NB4 (cell line): Measurements from ENCODE around the gene PHKG1.
"Not testable (repeated sequence)": the region's sequence is repeated elsewhere in the genome, so short reads cannot be mapped to it uniquely, and the experiment has no call there.

Source experiments
- DNase-seq: peaks from one replicate; pipeline ENCODE4 v3.0.0; 2010; ENCODE audit warnings: low read depth
- H3K4me3 ChIP-seq: one replicate; pipeline ENCODE4 v1.5.1; 2011; ENCODE audit warnings: mild to moderate bottlenecking, low read depth, low read length, moderate library complexity
- CTCF ChIP-seq: IDR thresholded peaks from one replicate; pipeline ENCODE4 v1.5.1; 2012; ENCODE audit warnings: low read depth, low read length
- MAX ChIP-seq: IDR thresholded peaks from 2 replicates; pipeline ENCODE4 v1.6.1; 2011; ENCODE audit warnings: low read depth, low read length
- MYC ChIP-seq: IDR thresholded peaks from 2 replicates; pipeline ENCODE4 v1.6.1; 2011; ENCODE audit warnings: low read depth, low read length
- POLR2A ChIP-seq: IDR thresholded peaks from 2 replicates; pipeline ENCODE4 v1.6.1; 2011; ENCODE audit warnings: mild to moderate bottlenecking; ENCODE audit not compliant: insufficient read length; ENCODE audit errors: extremely low read depth

PHKG1 gene

DNA sequence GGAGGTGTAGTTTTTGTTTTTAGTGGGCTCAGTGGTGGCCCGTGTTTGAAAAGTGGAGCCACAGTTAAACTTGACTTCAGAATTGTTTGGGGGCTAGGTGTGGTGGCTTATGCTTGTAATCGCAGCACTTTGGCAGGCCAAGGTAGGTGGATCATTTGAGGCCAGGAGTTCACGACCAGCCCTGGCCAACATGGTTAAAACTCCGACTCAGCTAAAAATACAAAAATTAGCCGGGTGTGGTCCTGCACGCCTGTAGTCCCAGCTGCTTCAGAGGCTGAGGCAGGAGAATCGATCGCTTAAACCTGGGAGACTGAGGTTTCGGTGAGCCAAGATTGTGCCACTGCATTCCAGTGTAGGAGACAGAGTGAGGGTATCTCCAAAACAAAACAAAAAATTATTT lies 39.4 kb downstream of the PHKG1 start:
- TF ChIP-seq CTCF (no peak), MYC (no peak), POLR2A (no peak), MAX (no peak)
- no peak for DNase-seq
- H3K4me3 ChIP-seq = peak overlapping the region; percentile 98

GRCh38 chr7:56051339-56052191 lies 41.2 kb downstream of the PHKG1 start, which contains the start of the genes CCT6A and PSPH:
CCT6A (plus strand) TSS chr7:56051765; CDS start chr7:56051849, 84 bp downstream.
PSPH (minus strand) TSS chr7:56051444; CDS start chr7:56021212, 30,232 bp downstream.
- peak; percentile 100 for DNase-seq
- H3K4me3 ChIP-seq = peak within 1 kb of the TSS; percentile 98
- TF ChIP-seq POLR2A (peak; percentile 90), MAX (peak; percentile 88), MYC (peak; percentile 93), CTCF (no peak)

- TF ChIP-seq POLR2A (no peak), MYC (no peak), MAX (no peak), CTCF (no peak)
Measured at GRCh38 chr7:56051053-56051338, 41.8 kb downstream of the PHKG1 start.

DNA sequence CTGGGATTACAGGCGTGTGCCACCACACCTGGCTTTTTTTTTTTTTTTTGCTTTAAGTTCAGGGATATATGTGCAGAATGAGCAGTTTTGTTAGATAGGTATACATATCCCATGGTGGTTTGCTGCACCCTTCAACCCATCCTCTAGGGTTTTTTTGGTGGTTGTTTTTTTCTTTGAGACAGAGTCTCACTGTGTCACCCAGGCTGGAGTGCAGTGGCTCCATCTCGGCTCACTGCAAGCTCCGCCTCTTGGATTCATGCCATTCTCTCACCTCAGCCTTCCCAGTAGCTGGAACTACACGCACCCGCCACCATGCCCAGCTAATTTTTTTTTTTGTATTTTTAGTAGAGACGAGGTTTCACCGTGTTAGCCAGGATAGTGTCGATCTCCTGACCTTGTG lies 44.0 kb downstream of the PHKG1 start:
- DNase-seq = not testable (repeated sequence)

More at GRCh38 chr7:56051053-56051338, 41.8 kb downstream of the PHKG1 start:
- peak overlapping the region; percentile 98 for H3K4me3 ChIP-seq
- no peak for DNase-seq

DNA sequence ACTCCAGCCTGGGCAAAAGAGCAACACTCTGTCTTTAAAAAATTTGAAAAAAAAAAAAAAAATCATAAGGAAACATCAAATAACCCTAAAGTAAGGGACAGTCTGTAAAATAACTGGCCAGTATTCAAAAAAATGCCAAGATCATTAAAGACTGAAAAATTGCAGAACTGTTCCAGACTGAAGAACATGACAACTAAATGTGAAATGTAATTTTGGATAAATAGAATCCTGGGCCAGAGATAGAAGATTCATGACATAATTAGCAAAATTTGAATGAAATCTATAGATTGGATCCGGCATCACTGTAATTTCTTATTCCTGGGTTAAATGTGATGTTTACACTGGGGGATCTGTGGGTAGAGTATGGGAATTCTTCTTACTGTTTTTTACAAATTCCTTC lies 44.5 kb downstream of the PHKG1 start:
- TF ChIP-seq CTCF = no peak
- no peak for TF ChIP-seq MYC
- TF ChIP-seq MAX = no peak
- TF ChIP-seq POLR2A = no peak
- no peak overlapping the region for H3K4me3 ChIP-seq
- no peak for DNase-seq

More for the DNA sequence above, 44.0 kb downstream of the PHKG1 start:
- H3K4me3 ChIP-seq = not testable (repeated sequence)

GRCh38 chr7:56047446-56048116 lies 45.2 kb downstream of the PHKG1 start:
- H3K4me3 ChIP-seq, DNase-seq: not testable (repeated sequence)
